GM10266 (cell line): Measurements from ENCODE around the gene MED27.

Source experiments
- DNase-seq: peaks from one replicate; pipeline ENCODE4 v3.0.0; 2012; ENCODE audit errors: extremely low spot score
- CTCF ChIP-seq: IDR thresholded peaks from 2 replicates; pipeline ENCODE4 v1.5.1; 2012; ENCODE audit warnings: mild to moderate bottlenecking, low read depth; ENCODE audit not compliant: control insufficient read depth, insufficient read depth; ENCODE audit errors: missing control alignments

Gene MED27

GRCh38 chr9:131837316-131837715 is 242.4 kb downstream of the MED27 start:
- no peak for DNase-seq
- no peak for TF ChIP-seq CTCF

GRCh38 chr9:131836607-131837315 is 242.9 kb downstream of the MED27 start:
- no peak for TF ChIP-seq CTCF
- no peak for DNase-seq

GRCh38 chr9:131836021-131836420 is 243.6 kb downstream of the MED27 start:
- no peak for DNase-seq
- TF ChIP-seq CTCF: no peak

- no peak for DNase-seq
- no peak for TF ChIP-seq CTCF
Observed at GRCh38 chr9:131835151-131835910, 244.3 kb downstream of the MED27 start.

GRCh38 chr9:131834721-131835120 is 244.9 kb downstream of the MED27 start:
- DNase-seq: no peak
- TF ChIP-seq CTCF: no peak

- no peak for DNase-seq
- no peak for TF ChIP-seq CTCF
Observed at GRCh38 chr9:131833906-131834305, 245.8 kb downstream of the MED27 start.

- TF ChIP-seq CTCF: no peak
- no peak for DNase-seq
Observed at GRCh38 chr9:131833083-131833482, 246.6 kb downstream of the MED27 start.
